PC-9 (cell line): ENCODE data around the gene SSUH2.

ENCODE experiments used
- EZH2 ChIP-seq: fragments of 200-600 bp; sonication (generic); IDR thresholded peaks from 2 replicates; pipeline ENCODE4 v1.8.0; 2017; ENCODE audit warnings: antibody characterized with exemption, low read depth
- TF ChIP-seq, protein P1 (sequence below): fragments of 200-600 bp; sonication (generic); conservative IDR thresholded peaks from 2 replicates; pipeline ENCODE4 v1.6.1; 2017; ENCODE audit warnings: mixed run types, antibody characterized with exemption, mild to moderate bottlenecking, moderate library complexity

DNA sequence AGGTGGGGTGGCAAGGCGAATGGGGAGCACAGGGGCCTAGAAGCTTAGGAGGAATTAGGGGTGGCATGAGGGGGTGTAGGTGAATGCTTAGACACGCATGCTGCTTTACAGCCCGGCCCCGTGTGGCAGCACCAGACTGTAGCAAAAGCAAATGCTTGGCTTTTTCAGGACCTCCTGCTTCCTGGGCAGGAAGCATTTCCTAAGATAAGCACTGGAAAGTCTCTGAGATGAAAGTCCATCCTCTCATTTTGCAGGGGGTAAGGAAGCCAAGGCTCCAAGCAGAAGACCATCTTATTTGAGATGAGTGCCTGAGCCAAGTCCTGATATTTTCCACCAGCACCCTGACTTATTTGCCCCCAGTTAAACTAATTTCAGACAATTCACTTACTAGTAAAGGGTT lies 12.9 kb downstream of the SSUH2 start:
- TF ChIP-seq, protein P1, sequence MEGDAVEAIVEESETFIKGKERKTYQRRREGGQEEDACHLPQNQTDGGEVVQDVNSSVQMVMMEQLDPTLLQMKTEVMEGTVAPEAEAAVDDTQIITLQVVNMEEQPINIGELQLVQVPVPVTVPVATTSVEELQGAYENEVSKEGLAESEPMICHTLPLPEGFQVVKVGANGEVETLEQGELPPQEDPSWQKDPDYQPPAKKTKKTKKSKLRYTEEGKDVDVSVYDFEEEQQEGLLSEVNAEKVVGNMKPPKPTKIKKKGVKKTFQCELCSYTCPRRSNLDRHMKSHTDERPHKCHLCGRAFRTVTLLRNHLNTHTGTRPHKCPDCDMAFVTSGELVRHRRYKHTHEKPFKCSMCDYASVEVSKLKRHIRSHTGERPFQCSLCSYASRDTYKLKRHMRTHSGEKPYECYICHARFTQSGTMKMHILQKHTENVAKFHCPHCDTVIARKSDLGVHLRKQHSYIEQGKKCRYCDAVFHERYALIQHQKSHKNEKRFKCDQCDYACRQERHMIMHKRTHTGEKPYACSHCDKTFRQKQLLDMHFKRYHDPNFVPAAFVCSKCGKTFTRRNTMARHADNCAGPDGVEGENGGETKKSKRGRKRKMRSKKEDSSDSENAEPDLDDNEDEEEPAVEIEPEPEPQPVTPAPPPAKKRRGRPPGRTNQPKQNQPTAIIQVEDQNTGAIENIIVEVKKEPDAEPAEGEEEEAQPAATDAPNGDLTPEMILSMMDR: no peak
- TF ChIP-seq EZH2: no peak
